ENCODE data around the gene CSF1R.

The CSF1R gene

DNA sequence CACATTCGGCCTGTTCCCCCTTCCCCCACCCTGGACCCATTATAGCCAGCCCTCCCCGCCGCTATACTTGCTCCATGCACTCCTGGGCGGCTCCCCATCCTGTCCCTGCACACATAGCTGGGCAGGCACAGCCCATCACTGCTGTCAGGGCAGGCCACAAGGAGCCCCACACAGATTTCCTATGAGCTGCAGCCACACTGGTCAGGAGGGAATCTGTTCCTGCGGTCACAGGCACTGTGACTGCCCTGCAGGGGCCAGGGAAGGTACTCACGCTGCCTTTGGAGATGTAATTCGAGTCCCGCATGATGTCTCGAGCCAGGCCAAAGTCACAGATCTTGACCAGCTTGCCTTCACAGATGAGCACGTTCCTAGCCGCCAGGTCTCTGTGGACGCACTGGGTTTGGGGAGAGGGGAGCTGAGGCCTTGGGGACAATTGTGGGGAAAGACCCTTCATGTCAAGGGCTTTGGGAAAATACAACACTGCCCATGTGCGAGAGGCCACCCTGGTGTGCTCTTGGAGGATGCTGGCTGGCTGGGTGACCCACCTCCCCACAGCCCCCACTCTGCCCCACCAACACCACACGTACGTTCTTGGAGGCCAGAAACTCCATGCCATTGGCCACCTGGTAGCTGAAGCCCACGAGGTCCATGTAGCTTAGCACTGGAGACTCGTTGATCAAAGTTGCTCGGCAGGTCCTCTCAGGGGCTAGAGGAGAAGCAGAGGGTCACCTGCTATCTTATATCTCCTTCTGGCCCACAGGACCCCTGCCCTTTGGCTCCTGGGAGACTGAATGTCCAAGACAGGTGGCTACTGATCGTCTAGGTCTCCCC is 34.5 kb upstream of the CSF1R start:
- no peak for DNase-seq (ENCODE audit: low spot score)

DNA sequence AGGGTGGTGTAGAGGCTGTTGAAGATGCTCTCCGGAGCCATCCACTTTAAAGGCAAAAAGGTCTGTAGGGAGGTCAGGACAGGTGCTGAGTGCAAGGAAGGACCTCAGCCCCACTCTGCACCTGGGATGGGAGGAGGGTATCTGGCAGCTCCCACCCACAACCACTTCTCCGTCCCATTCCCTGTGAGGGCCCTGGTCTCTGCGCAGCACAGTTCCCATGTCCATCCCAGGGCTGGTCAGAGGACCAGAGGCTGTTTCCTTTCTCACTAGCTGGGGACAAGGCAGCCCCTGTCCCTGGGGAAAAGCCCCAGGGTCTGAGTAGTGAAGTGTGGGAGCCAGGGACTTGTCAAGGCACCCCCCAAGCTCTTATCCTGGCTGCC is 33.7 kb upstream of the CSF1R start:
- DNase-seq (ENCODE audit: low spot score) = no peak

DNA sequence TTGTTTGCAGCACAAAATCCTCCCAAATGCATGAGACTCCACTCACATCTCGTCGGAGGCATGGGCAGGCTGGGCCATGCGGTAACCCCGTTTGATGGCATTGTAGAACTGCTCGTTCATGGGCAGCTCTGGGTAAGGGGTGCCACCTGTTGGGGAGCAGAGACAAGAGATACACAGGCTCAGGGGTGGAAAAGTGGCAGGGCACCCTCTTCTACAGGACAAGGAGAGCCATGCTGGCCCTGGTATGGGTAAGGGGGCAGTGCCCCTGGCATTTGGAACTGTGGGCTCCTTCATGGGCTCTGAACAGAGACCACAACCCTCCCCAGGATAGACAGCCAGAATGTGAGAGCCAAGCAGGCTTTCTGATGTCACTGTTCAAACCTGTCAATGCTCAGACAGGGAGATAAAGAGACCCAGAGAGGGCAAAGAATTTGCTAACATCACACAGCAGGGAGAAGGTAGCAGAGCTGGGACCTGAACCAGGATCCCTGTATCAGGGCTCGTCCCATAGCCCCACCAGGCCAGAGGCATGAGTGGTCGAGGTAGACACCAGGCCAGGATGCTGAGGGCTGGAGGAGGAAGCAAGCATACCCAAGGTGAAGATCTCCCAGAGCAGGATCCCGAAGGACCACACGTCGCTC is 33.2 kb upstream of the CSF1R start:
- DNase-seq (ENCODE audit: low spot score) = no peak

DNA sequence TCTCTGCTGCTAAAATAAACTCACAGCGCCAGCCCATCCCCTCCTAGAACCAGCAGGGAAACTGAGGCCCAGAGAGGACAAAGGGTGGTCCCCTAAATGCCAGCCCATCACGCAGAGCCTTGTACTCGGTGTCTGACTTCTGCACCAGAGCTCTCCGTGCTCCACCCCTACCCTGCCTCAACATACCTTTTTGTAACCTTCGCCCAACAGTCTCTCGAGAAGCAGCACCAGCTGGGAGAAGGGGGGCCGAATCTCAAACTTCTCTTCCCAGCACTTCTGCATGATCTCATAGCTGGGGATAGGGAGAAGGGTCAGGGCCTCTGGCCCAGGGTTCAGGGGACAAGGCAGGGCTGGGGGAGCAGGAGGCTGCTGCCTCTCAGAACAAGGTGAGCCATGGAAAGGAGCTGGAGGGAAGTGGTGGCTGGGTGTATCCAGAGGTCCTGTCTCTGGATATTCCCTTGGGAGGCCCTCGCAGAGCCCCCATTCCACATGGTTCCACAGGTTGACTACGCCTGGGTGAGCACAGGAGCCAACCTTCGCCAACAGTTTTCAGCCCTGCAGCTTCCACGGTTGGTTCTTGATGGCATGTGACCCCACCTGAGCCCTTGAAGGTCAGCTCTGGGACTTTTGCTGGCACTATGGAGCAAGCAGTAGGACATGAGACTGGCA is 32.3 kb upstream of the CSF1R start:
- DNase-seq (ENCODE audit: low spot score) = no peak

DNA sequence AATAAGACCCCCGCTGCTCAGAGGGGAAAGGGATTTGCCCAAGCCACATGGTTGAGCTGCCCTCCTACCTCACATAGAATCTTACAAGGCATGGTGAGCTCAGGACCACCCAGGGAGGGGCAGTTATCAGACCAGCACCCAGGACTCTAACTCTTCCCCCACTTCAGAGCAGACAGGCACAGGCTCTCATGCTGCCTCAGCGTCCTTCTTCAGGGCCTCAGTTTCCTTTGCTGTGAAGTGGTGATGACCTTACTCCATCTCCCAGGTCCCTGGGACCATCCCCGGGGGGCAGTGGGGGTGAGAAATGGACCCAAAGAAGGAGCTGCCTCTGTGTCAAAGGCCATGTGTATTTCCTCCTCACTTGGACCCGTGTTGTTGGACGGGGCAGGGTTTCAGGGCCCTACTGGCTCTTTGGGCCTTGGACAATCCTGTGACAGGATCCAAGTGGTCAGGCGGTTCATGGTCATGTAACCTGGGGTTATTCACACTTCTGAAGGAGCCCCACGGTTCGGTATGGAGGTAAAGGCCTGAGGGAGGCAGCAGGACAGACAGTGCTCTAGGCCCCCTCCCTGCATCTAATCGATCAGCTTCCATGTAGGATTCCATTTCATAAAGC is 31.7 kb upstream of the CSF1R start:
- no peak for DNase-seq (ENCODE audit: low spot score)

DNA sequence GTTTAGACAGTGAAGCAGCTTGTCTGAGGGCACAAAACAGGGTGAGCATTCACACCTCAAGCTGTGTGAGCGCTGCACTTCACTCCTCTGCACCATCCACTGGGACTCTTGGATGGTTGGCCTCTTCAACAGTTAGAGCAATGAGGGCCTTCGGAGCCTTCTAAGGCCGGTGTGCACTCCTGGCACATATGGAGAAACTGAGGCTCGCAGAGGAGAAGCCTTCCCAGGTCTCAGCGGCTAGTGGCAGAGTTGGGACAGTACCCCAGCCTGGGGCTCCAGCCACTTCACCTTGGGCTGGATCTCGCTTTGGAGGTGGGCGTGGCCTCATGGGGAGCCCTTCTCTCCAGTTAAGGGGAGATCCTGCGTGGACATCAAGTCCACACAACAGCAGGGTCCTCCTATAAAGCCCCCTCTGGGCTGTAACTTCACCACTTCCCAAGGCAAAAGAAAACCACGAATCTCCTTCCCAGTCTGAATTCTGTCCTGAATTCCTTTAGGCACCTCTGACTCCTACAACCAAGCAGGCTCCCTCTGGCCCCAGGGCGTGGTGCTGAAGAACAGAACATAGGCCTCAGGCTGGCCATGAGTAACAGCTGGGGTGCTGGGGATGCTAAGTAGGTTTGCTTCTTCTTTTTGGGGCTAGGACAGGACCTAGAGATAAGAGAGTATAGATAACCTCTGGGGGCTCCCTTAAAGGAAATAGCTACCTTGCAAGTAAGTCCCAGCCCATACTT is 30.5 kb upstream of the CSF1R start:
- DNase-seq (ENCODE audit: low spot score) = no peak

DNA sequence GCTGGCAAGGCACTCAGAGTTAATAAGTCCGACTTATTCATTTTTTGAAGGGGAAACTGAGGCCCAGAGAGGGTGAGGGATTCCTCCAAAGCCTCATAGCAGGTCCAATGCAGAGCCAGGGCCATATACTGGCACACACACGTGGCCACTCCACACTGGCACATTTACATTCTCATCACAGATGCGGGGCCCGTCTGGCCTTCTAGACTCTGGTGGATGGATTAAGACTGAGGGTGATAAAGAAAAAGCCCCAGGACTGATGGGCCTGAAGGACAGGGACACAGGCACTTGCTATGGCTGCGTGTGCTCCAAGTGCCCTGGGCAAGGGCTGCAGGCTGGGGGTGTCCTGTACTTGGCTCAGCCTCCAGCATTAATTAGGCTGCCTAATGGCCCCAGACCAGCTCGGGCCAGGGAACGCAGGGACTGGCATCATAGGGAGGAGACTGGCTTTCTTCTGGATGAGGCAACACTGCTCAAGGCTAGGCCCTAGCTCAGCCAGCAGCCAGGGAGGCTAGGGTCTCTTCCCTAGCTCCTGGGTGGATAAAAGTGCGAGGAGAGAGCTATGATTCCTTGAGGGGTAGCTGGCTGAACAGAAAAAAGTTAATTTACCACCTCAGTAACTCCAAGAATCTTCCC is 28.5 kb upstream of the CSF1R start:
- no peak for DNase-seq (ENCODE audit: low spot score)

DNA sequence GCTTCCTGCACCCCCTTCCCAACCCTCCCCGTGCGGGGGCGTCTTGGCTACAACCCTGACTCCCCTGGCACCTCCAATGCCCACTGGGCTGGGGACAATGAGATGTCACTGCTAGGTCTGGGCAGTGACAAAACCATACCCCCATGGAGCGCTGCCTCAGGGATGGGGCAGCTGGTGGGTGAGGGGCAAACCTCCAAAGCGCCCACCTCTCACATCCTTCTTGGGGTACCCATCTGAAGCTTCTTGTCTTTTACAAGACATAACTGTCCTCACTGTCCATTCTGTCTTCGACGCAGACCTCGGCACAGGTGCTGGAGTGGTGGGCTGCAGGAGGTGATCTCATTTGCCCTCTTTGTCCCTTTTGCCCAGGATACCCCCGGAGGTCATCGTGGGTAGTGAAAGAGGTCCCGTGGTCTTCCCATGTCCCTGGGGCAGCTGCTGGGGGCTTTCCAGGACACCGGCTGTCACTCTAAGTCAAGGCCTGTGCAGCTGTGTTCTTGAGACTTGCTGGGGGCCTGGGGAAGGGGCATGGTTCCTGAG is 27.8 kb upstream of the CSF1R start:
- no peak for DNase-seq (ENCODE audit: low spot score)

DNA sequence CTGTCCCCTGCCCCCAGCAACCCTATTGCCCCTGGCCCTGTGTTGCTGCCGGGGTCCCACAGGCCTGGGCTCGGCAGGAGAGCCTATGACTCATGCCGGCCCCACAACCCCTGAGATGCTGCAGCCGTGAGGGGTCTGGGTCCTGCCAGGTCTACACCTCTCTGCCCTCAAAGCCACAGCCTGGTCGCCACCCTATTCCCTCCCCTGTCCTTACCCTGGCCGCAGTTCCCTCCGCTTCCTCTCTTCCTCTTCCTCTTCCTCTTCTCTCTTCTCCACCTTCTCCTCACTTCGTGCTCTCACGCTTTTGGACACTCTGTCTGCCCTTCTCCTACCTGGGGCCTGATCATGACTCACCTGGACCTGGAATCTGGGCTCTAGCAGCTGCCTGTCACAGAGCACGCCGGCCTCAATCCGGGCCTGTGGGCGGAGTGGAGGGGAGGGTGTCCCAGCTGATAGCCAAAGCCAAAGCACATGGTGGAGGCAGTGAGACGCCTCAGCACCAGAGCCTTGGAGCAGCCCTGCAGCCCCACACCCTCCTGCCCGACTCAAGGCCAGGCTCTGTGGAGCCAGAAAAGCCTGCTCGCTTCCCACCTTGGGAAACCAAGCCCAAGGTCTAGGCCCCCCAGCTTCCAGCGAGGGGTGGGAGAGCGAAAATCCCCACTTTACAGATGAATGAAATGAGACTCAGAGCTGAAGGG is 26.8 kb upstream of the CSF1R start:
- DNase-seq (ENCODE audit: low spot score) = peak; percentile 54

DNA sequence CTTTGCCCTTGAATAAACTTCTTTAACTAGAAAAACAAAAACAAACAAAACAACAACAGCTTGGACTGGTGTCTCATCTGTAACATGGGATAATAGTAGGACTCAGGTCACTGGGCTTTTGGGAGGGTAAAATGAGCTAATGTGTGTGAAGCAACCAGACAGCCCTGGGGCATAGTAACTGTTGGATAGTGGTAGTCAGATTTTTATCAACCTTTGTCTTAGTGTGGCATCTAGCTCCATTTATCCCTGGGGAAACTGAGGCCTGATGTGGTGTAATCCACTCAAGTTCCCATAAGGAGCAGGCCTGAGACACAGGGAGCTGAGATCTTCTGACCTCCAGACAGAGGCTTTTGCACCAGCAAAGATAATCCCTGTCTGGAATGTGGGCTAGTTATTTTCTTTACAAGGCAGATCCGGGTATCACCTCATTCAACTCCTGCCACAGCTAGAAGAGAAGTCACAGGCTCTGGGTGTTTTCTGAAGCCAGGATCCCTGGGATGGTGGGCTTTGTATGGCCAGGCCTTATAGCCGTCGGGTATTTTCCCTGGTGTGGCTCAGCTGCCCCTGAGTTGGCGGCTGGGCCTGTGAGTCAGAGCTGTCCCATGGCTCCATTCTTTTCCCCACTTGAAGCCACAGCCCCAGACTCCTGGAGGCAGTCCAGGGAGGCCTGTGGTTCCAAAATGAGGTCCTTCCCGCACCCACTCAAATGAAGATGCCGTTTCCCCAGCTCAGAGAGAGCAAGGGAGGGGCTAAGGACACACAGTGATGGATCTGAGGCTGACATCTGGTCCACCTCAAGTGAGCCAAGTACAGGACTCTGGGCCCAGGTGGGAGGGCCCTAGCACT is 26.1 kb upstream of the CSF1R start:
- DNase-seq (ENCODE audit: low spot score) = peak; percentile 94

DNA sequence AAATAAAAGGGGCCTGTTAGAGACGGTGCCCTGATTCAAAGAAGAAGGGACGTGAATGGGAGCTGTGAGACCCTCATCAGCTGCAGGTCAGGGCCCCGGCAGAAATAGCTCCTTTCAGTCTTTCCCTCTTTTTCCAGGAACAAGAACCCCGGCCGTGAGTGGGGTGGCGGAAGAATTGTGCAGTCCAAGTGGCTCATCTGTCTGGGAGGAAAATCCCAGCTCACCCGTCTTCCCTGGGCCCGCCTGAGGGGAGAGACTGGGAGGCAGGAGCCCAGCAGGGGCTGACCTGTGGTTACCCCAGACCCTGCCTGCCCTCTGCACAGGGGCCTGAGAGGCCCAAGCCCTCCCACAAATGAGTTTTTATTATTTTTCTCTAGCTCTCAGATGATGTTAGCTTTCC is 24.8 kb upstream of the CSF1R start:
- DNase-seq (ENCODE audit: low spot score) = no peak

DNA sequence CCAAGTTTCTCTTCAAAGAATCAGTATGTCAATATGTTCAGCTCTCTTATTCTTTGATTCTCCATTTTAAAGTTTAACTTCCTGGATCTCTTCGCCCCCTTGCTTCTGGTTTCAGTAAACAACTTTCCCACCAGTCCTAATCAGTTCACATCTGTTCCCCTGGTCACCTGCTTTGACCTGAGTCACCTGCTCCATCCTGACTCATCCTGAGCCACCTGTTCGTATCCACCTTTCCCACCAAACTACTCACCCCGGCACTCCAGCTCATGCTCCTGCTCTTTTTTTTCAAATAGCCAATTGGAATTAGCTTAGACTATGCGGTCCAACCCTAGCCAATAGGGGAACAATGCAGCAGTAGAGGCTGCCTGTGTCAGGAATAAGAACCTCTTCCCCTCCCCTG is 23.6 kb upstream of the CSF1R start:
- no peak for DNase-seq (ENCODE audit: low spot score)

DNA sequence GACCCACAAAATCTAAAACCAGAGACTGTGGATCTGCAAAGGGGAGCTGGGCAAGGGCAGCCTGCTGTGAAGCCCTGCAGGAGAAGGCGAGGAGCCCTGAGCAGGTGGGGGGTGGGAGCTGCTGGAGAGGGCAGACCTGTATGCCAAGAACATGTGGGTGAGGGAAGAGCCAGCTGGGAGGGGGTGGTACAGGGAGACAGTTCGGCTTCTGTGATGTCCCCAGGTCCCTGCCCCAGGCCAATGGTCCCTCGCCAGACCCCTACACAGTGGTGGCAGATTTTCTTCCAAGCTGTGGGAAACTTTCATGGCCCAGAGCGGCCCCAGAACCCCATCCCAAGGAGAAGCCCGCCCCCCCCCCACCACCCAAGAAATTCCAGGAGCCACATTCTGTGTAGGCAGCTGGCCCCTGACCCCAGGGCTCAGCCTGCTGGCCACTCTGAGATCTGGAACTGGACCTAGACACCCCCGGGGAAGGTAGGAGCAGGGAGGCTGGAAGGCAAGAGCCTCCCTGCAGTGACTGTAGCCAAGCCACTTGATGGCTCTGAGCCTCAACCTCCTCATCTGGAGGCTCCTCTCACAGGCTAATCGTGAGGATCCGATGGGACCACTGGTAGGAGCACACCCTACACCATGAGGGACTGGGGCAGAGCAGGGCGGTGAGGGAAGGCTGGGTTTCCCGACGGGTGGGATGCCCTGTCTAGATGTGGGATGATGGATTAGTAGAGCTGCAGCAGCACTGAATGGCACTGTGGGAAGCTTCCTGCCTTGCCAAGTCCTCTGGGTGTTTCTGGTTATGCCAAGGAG is 22.6 kb upstream of the CSF1R start:
- no peak for DNase-seq (ENCODE audit: low spot score)

DNA sequence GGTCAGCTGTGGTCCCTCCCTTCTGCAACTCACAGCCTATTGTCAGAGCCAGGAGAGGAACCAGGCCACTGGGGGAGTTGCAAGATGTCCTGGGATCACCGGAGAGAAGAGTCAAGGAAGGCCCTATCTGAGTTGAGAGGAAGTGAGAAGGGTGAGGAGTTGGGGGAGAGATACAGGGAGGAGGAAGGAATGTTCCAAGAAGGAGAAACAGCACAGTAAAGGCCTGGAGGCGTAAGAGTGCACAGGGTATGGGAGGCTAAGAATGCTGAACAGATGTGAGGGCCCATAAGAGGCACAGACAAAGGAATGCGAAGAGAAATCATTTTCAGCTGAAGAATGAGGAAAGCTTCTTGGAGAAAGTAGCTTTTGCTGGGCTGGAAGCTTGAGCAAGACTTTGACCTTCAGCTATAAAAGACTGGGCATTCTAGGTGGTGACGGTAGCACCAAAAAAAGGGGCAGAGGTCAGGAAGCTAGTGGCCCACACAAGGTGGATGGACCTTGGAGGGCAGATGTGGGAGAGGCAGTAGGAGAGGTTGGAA is 21.6 kb upstream of the CSF1R start:
- peak; percentile 81 for DNase-seq (ENCODE audit: low spot score)

DNA sequence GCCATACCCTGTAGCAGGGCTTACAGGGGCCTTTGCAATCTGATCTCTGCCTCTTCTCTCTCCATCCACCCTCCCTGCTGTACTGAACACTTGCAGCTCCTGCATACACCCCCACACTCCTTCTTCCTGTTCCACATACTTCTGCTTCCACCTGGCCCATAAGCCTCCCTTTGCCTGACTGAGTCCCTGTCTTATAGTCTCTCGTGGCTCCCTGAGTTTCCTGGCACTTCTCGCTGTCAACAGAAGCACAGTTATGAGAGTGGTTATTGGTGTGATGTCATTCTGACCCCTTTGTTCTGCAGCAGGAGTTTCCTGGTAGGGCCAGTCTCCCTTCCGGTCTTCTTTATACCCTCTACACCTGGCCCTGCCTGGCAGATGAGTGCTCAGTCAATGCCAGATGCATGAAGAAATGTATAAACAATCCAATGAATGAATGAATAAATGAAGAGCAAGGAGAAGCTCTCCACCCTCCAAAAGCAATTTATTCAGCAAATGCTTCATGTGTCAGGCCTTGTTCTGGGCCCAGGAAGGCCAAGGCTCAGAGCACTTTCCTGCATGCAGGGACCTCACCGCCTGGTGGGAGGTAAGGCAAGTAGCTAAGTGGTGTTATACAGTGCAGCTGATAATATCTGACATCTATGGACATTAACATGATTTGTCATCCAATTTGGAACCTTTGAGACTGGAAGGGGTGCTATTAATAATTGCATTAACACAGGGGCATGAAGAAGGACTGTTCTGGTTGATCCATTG is 20.5 kb upstream of the CSF1R start:
- DNase-seq (ENCODE audit: low spot score) = no peak

DNA sequence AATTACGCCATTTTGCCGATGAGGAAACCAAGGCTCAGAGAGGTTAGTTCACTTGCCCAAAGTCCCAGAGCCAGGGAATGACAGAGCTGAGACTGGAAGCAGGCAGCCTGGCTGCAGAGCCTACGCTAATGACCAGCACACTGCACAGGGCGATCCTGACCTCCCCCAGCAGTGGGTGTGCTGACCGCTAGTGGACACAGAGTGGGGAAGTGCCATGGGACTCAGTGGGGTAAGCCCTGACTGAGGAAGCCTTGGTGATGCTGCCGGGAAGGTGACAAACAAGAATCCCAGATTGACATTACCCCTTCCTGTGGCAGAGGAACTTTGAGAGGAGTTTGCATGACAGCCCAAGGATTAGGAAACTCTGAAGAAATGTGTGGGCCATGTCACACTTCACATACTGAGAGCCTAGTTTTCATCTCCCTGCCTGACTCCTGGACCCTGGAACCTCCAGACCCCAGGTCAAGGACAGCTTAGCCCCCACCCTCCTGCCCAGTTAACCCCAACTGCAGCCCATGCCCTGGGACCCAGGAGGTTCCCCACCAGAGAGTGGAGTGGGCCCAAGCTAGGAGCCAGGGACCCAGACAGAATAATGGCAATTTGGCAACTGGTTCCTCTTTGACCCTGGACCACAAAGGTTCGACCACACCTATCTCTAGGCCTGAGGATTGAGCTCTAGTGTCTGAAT is 19.7 kb upstream of the CSF1R start:
- DNase-seq (ENCODE audit: low spot score) = no peak

DNA sequence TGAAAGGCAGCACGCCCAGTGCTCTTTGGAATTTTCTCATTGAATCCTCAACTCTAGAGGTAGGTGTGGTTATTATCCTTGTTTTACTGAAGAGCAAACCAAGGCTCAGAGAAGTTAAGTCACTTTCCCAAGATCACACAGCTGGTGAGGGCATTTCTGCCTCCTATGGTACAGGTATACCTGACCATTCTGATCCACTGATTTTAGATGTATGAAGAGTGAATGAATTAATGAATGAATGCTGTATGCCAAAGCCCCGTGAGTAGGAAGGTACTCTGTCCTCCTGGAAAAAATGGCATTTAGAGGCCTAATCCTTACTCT is 18.2 kb upstream of the CSF1R start:
- no peak for DNase-seq (ENCODE audit: low spot score)

All from GM03348 (cell line).